ENCODE data around the gene CARD14.
"Not testable (repeated sequence)": the region's sequence is repeated elsewhere in the genome, so short reads cannot be mapped to it uniquely, and the experiment has no call there.

Gene CARD14

DNA sequence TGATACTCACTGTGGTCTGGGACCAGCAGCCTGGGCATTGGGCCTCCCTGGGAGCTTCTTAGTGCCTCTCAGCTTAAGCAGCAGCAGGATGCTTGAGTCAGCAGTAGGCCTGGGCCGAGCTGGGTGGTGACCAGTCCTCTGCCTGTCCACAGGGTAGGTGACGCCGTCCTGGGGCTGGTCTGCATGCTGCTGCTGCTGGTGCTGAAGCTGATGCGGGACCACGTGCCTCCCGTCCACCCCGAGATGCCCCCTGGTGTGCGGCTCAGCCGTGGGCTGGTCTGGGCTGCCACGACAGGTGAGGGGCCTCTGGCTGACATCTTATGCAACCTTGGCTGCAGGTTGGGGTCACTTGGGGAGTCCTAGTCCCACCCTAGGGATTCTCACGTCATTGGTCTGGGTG is 57.8 kb downstream of the CARD14 start:
- DNase-seq, result no peak

DNA sequence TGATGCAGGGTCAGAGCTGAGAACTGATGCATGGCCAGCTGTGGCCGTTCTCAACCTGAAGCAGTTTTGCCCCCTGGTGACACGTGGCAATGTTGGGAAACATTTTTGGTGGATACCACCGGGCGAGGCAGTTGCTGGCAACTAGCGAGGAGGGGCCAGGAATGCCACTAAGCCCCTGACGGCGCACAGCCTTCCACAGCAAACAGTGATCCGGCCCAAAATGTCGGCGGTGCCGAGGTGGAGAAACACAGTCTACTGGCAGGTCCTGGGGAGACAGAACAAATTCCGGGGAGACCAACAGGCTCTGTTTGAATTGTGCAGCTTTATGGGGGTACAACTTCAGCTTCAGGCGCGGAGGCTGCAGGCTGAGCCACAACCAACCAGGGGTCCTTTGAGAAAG is 58.6 kb downstream of the CARD14 start:
- no peak for DNase-seq

DNA sequence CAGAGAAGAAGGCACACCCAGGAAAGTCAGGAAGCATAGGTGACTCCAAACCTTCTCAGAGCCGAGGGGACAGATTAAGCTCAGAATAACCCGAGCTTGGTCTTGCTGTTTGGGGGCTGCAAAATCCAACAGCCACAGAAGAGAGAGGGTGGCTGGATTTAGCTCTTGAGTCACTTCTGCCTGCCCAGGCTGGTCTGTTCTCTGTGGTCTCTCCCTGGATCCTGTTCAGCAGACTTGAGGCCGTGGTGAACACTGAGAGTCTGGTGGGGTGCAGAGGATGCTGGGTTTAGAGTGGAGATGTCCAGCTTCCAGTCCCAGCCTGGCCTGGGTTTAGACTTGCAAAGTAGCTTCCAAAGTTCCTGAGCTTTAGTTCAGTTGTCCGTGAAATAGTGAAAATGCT is 59.2 kb downstream of the CARD14 start:
- no peak for DNase-seq

GRCh38 chr17:80232438-80232837 is 62.6 kb downstream of the CARD14 start:
- DNase-seq, result no peak

DNA sequence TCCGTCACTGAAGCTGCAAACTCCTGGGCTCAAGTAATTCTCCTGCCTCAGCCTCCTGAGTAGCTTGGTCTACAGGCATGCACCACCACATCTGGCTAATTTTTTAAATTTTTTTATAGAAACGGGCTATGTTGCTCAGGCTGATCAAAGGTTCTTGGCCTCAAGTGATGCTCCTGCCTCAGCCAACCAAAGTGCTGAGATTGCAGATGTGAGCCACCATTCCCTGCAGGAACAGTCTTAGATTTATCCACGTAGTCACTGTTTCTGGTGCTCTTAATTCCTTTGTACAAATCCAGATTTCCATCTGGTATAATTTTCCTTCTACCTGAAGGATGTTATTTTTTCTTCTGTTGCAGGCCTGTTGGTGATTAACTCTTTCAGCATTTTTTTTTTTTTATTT is 63.4 kb downstream of the CARD14 start:
- no peak for DNase-seq

DNA sequence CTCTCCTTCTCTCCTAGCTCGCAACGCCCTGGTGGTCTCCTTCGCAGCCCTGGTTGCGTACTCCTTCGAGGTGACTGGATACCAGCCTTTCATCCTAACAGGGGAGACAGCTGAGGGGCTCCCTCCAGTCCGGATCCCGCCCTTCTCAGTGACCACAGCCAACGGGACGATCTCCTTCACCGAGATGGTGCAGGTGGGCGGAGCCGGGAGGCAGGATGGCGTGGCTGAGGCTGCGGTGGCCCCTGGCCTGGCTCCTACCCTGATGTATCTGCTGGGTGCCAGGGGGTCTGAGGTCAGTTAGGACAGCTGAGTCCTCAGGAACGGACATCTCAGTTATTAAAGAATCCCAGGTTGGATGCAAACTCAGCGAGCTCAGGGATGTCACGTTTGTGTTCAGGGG is 67.1 kb downstream of the CARD14 start:
- no peak for DNase-seq

DNA sequence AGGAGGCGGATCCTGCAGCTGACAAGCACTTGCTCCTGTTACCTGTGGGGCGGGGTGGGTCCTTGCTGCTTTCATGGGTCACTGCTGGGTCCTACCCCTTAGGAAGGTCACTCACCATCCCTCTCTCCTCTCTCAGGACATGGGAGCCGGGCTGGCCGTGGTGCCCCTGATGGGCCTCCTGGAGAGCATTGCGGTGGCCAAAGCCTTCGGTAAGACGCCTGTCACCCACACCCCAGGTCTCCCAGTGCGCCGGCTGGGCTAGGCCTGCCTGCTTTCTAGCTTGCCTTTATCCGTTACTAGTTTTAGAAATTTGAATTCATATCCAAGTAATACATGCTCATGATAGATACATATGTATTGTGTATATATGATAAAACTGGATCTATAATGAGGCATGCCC is 67.6 kb downstream of the CARD14 start:
- no peak for DNase-seq

GRCh38 chr17:80242505-80242904 is 72.7 kb downstream of the CARD14 start:
- no peak for DNase-seq

GRCh38 chr17:80243526-80244433 is 74.0 kb downstream of the CARD14 start:
- no peak for DNase-seq

DNA sequence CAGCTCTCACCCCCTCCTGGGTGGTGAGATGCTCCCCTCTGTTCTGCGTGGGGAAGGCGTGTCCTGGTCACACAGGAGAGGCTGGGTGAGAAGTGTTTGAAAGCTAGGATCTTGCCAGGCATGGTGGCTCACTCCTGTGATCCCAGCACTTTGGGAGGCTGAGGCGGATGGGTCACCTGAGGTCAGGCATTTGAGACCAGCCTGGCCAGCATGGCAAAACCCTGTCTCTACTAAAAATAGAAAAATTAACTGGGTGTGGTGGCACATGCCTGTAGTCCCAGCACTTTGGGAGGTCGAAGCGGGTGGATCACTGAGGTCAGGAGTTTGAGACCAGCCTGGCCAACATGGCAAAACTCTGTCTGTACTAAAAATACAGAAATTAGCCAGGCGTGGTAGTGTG is 74.6 kb downstream of the CARD14 start:
- not testable (repeated sequence) for DNase-seq

- no peak for DNase-seq
Observed at GRCh38 chr17:80244871-80245509, 75.2 kb downstream of the CARD14 start.

- DNase-seq, result no peak
Observed at GRCh38 chr17:80245566-80246265, 75.9 kb downstream of the CARD14 start.

- no peak for DNase-seq
Observed at GRCh38 chr17:80246266-80246681, 76.4 kb downstream of the CARD14 start.

DNA sequence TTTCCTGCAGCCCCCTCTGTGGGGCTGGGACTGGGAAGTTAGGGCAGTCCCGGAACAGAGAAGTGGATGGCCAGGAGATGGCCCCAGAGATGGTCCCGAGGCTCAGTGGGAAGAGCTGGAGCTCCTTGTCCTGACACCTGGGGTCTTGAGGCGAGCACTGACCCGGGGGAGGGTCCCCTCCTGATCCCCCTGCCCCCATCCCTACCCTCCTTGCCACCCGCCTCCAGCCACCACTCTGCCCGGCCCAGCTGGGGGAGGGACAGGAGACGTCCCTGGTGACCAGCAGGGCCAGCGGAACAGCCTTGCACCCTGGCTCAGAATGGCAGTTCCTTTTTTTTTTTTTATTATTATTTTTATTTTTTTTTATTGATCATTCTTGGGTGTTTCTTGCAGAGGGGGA is 76.9 kb downstream of the CARD14 start:
- DNase-seq, result no peak

GRCh38 chr17:80247561-80247960 is 77.7 kb downstream of the CARD14 start:
- DNase-seq, result no peak

- DNase-seq, result no peak
Observed at GRCh38 chr17:80248001-80248893, 78.4 kb downstream of the CARD14 start.

- no peak for DNase-seq
Observed at GRCh38 chr17:80248894-80249710, 79.3 kb downstream of the CARD14 start.

GRCh38 chr17:80251966-80252365 is 82.1 kb downstream of the CARD14 start:
- DNase-seq, result no peak

- DNase-seq, result no peak
Observed at GRCh38 chr17:80252871-80253270, 83.0 kb downstream of the CARD14 start.

- no peak for DNase-seq
Observed at GRCh38 chr17:80253631-80254395, 84.0 kb downstream of the CARD14 start.

All from C1 segment of cervical spinal cord (tissue), 14 donors.